Right lobe of liver (tissue), 4 donors: ENCODE results near the gene TMEM203.

Experiments used
- POLR2A ChIP-seq: fragments of 450-650 bp; IDR thresholded peaks from one replicate; pipeline ENCODE4 v1.6.1; 2017; ENCODE audit warnings: antibody characterized with exemption, mild to moderate bottlenecking
- TF ChIP-seq, protein P1 (sequence below), 4 donors: fragments of 200-600 bp in 3 of 4; fragments of 450-650 bp in 1 of 4; IDR thresholded peaks; one replicate each; pipeline versions ENCODE4 v1.5.1 to v1.8.0; 2016 to 2022; ENCODE audit warnings: antibody characterized with exemption in 4 of 4, mild to moderate bottlenecking in 2 of 4
- donor health status: DM: no; HTN: no; CAD: no.
- donor health status: DM: no; HTN: no; CAD: no.
- donor health status: DM: no; HTN: yes; CAD: no.

DNA sequence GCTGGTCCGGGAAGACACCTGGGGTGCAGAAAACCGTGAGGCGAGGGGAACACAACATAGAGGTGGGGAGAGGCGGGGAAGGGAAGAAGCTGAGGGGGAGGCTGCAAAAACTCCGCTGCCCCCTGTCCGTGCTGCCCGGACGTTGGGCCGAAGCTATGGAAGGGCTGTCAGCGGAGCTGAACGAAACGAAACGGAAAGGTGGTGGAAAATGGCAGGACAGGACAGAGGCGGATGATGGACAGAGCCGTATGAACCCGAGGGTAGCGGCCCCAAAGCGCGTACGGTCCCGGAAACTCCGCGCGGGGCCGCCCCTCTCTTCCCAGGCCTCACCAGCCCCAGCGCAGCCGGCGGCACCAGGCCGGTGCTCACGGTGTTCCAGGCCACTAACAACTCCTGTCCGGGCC lies 17.4 kb downstream of the TMEM203 start:
- no peak for TF ChIP-seq POLR2A
- TF ChIP-seq, protein P1, sequence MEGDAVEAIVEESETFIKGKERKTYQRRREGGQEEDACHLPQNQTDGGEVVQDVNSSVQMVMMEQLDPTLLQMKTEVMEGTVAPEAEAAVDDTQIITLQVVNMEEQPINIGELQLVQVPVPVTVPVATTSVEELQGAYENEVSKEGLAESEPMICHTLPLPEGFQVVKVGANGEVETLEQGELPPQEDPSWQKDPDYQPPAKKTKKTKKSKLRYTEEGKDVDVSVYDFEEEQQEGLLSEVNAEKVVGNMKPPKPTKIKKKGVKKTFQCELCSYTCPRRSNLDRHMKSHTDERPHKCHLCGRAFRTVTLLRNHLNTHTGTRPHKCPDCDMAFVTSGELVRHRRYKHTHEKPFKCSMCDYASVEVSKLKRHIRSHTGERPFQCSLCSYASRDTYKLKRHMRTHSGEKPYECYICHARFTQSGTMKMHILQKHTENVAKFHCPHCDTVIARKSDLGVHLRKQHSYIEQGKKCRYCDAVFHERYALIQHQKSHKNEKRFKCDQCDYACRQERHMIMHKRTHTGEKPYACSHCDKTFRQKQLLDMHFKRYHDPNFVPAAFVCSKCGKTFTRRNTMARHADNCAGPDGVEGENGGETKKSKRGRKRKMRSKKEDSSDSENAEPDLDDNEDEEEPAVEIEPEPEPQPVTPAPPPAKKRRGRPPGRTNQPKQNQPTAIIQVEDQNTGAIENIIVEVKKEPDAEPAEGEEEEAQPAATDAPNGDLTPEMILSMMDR (IDR thresholded peaks at IDR 0.05): no peak
